Measurements from ENCODE around the gene SLC45A2.
"Not testable (repeated sequence)": the region's sequence is repeated elsewhere in the genome, so short reads cannot be mapped to it uniquely, and the experiment has no call there.

Gene SLC45A2

GRCh38 chr5:33984671-33985124 lies at the start of gene SLC45A2:
SLC45A2 (minus strand) TSS chr5:33984693; CDS start chr5:33984583, 110 bp downstream.
- DNase-seq (ENCODE audit: low read depth) = no peak

- no peak for DNase-seq (ENCODE audit: low read depth)
Observed at GRCh38 chr5:34031966-34032365, 47.5 kb upstream of the SLC45A2 start.

- DNase-seq (ENCODE audit: low read depth) = no peak
Observed at GRCh38 chr5:34031117-34031516, 46.6 kb upstream of the SLC45A2 start.

GRCh38 chr5:34030585-34030984 lies 46.1 kb upstream of the SLC45A2 start:
- not testable (repeated sequence) for DNase-seq (ENCODE audit: low read depth)

- DNase-seq (ENCODE audit: low read depth) = no peak
Observed at GRCh38 chr5:34030048-34030447, 45.6 kb upstream of the SLC45A2 start.

GRCh38 chr5:34028349-34028748 lies 43.9 kb upstream of the SLC45A2 start:
- DNase-seq (ENCODE audit: low read depth) = no peak

- DNase-seq (ENCODE audit: low read depth) = no peak
Observed at GRCh38 chr5:34026089-34026761, 41.7 kb upstream of the SLC45A2 start.

GRCh38 chr5:34022121-34022705 lies 37.7 kb upstream of the SLC45A2 start:
- no peak for DNase-seq (ENCODE audit: low read depth)

GRCh38 chr5:34021334-34021733 lies 36.8 kb upstream of the SLC45A2 start:
- no peak for DNase-seq (ENCODE audit: low read depth)

- no peak for DNase-seq (ENCODE audit: low read depth)
Observed at GRCh38 chr5:34020726-34021125, 36.2 kb upstream of the SLC45A2 start.

GRCh38 chr5:34017254-34017653 lies 32.8 kb upstream of the SLC45A2 start:
- DNase-seq (ENCODE audit: low read depth) = no peak

GRCh38 chr5:34016750-34017149 lies 32.3 kb upstream of the SLC45A2 start:
- DNase-seq (ENCODE audit: low read depth) = no peak

GRCh38 chr5:34016222-34016621 lies 31.7 kb upstream of the SLC45A2 start:
- no peak for DNase-seq (ENCODE audit: low read depth)

GRCh38 chr5:34015120-34015822 lies 30.8 kb upstream of the SLC45A2 start:
- DNase-seq (ENCODE audit: low read depth) = no peak

GRCh38 chr5:34014626-34015025 lies 30.1 kb upstream of the SLC45A2 start:
- no peak for DNase-seq (ENCODE audit: low read depth)

GRCh38 chr5:34013547-34013946 lies 29.1 kb upstream of the SLC45A2 start:
- DNase-seq (ENCODE audit: low read depth) = no peak

- DNase-seq (ENCODE audit: low read depth) = no peak
Observed at GRCh38 chr5:34012791-34013190, 28.3 kb upstream of the SLC45A2 start.

- no peak for DNase-seq (ENCODE audit: low read depth)
Observed at GRCh38 chr5:34011536-34011935, 27.0 kb upstream of the SLC45A2 start.

- DNase-seq (ENCODE audit: low read depth) = not testable (repeated sequence)
Observed at GRCh38 chr5:34010146-34010545, 25.7 kb upstream of the SLC45A2 start.

- no peak for DNase-seq (ENCODE audit: low read depth)
Observed at GRCh38 chr5:34009610-34010009, 25.1 kb upstream of the SLC45A2 start.

GRCh38 chr5:34008802-34009201 lies 24.3 kb upstream of the SLC45A2 start:
- no peak for DNase-seq (ENCODE audit: low read depth)

- DNase-seq (ENCODE audit: low read depth) = peak; percentile 87
Observed at GRCh38 chr5:34007621-34008600, 23.4 kb upstream of the SLC45A2 start, which contains the start of gene AMACR. AMACR (minus strand) TSS chr5:34008050; CDS start chr5:34008019, 31 bp downstream.
